GM19193 (cell line): ENCODE measurements around the gene RBM33.

Experiments
- POLR2A ChIP-seq: IDR thresholded peaks from 4 replicates; pipeline ENCODE4 v1.6.1; 2011; ENCODE audit not compliant: insufficient read depth, insufficient read length; ENCODE audit errors: extremely low read depth

Gene RBM33

GRCh38 chr7:155825336-155825735 is 180.9 kb downstream of the RBM33 start:
- TF ChIP-seq POLR2A = no peak

- no peak for TF ChIP-seq POLR2A
These were observed 185.5 kb downstream of the RBM33 start for GRCh38 chr7:155829796-155830470.
